GM23338 (cell line): ENCODE measurements around the gene BICDL1.

Source experiments
- CREB1 ChIP-seq: fragments of 250-450 bp; sonication (Bioruptor Pico); IDR thresholded peaks from 2 replicates; pipeline ENCODE4 v1.5.0; 2020; ENCODE audit warnings: low read depth, mild to moderate bottlenecking, moderate library complexity
- CTCF ChIP-seq, 2 experiments: fragments of 200-600 bp in 1 of 2; sonication (generic) in 1 of 2; conservative IDR thresholded peaks; 2 replicates each; pipeline versions ENCODE4 v1.5.1 to v1.6.1; 2016 to 2017; ENCODE audit warnings: antibody characterized with exemption in 2 of 2, low read depth in 2 of 2, mild to moderate bottlenecking in 2 of 2, moderate library complexity in 1 of 2
- EZH2 ChIP-seq: fragments of 200-600 bp; sonication (generic); IDR thresholded peaks from one replicate; pipeline ENCODE4 v1.8.0; 2017; ENCODE audit warnings: antibody characterized with exemption, mild to moderate bottlenecking, low read depth; ENCODE audit not compliant: unreplicated experiment
- EZH2phosphoT487 ChIP-seq: fragments of 200-600 bp; sonication (generic); IDR thresholded peaks from one replicate; pipeline ENCODE4 v1.8.1; 2018; ENCODE audit warnings: antibody characterized with exemption; ENCODE audit not compliant: unreplicated experiment
- JUNB ChIP-seq: IDR thresholded peaks from one replicate; pipeline ENCODE4 v1.6.1; 2016; ENCODE audit warnings: antibody characterized with exemption; ENCODE audit not compliant: unreplicated experiment
- POLR2AphosphoS5 ChIP-seq: IDR thresholded peaks from 2 replicates; pipeline ENCODE4 v1.6.1; 2016; ENCODE audit warnings: antibody characterized with exemption, low read depth
- STAT1 ChIP-seq: IDR thresholded peaks from one replicate; pipeline ENCODE4 v1.6.1; 2016; ENCODE audit warnings: antibody characterized with exemption; ENCODE audit not compliant: unreplicated experiment
- ZNF462 ChIP-seq: fragments of 250-450 bp; sonication (Bioruptor Pico); IDR thresholded peaks from 2 replicates; pipeline ENCODE4 v1.5.0; 2020; ENCODE audit warnings: mild to moderate bottlenecking, moderate library complexity

GRCh38 chr12:120121766-120122293, 132.8 kb downstream of the BICDL1 start:
- no peak for TF ChIP-seq CTCF (conservative IDR thresholded peaks at IDR 0.05; ENCODE audit: low read depth in 2 of 2)
- TF ChIP-seq JUNB = no peak
- TF ChIP-seq EZH2 = no peak
- no peak for TF ChIP-seq CREB1 (CRISPR knock-in tag)
- no peak for TF ChIP-seq POLR2AphosphoS5
- TF ChIP-seq EZH2phosphoT487 = no peak
- no peak for TF ChIP-seq STAT1
- no peak for TF ChIP-seq ZNF462 (CRISPR knock-in tag)
